Activated CD4-positive, alpha-beta memory T cell treated with anti-CD3 and anti-CD28 coated beads, Interleukin-2, amount 10 ng/mL, durations not matched to agents 7 days and 5 days (primary cell): ENCODE data around the gene CFP. TPM values are rescaled to one million over a fixed set of nuclear protein-coding genes. Genes with fewer than 3 reads are reported as not detected.

Experiments used
- CTCF ChIA-PET: fragments of 350-600 bp; sonication (Branson Sonifier 250); formaldehyde crosslinking; loops from one replicate; lab custom pipeline; 2021; ENCODE audit warnings: antibody characterized with exemption, inconsistent platforms; lab: Charles Lee
- POLR2A ChIA-PET: fragments of 350-600 bp; sonication (Branson Sonifier 250); formaldehyde crosslinking; loops from one replicate; lab custom pipeline; 2021; ENCODE audit warnings: antibody characterized with exemption; lab: Charles Lee
- DNase-seq: peaks from one replicate; pipeline ENCODE4 v3.0.0-alpha.2; 2020
- H3K27ac Mint-ChIP-seq: one replicate; pipeline ENCODE4 v1.8.0; 2021; ENCODE audit warnings: mild to moderate bottlenecking, mixed read lengths
- H3K27me3 Mint-ChIP-seq: one replicate; pipeline ENCODE4 v1.8.0; 2021; ENCODE audit warnings: mixed read lengths
- H3K36me3 Mint-ChIP-seq: one replicate; pipeline ENCODE4 v1.8.0; 2021; ENCODE audit warnings: low read depth, mixed read lengths
- H3K4me1 Mint-ChIP-seq: one replicate; pipeline ENCODE4 v1.8.0; 2021; ENCODE audit warnings: mixed read lengths
- H3K4me3 Mint-ChIP-seq: one replicate; pipeline ENCODE4 v1.8.0; 2021; ENCODE audit warnings: mild to moderate bottlenecking, mixed read lengths
- H3K9me3 Mint-ChIP-seq: one replicate; pipeline ENCODE4 v1.8.0; 2021; ENCODE audit warnings: mixed read lengths
- total RNA-seq, 2 experiments: library from RNA; stranded (reverse); gene quantifications; one replicate each; pipeline ENCODE4 v1.2.3, GENCODE V29; 2021

CFP gene
- total RNA-seq, 2 experiments from 2014 or later, result 15.7 to 18.6 TPM

GRCh38 chrX:47576021-47576898 lies 53.5 kb downstream of the CFP start:
- H3K27ac Mint-ChIP-seq, result no peak overlapping the region
- DNase-seq, result no peak
- peaks cover 34% of the 10 kb centered on the region for H3K4me1 Mint-ChIP-seq
- H3K27me3 Mint-ChIP-seq, result peaks cover 2% of the 10 kb centered on the region
- ChIA-PET POLR2A (no interaction called here), CTCF (no interaction called here)
- peaks cover 11% of the 10 kb centered on the region for H3K36me3 Mint-ChIP-seq
- H3K9me3 Mint-ChIP-seq, result no peaks in the 10 kb centered on the region
- no peak overlapping the region for H3K4me3 Mint-ChIP-seq

GRCh38 chrX:47574547-47575301 lies 55.0 kb downstream of the CFP start:
- H3K9me3 Mint-ChIP-seq, result no peaks in the 10 kb centered on the region
- ChIA-PET POLR2A (interaction anchor here (0.7 kb wide), 1 partner anchor 22 kb away, joined by 4 read pairs; no protein-coding TSS in a partner anchor), CTCF (no interaction called here)
- H3K4me1 Mint-ChIP-seq, result peaks cover 26% of the 10 kb centered on the region
- peaks cover 24% of the 10 kb centered on the region for H3K36me3 Mint-ChIP-seq
- no peak overlapping the region for H3K4me3 Mint-ChIP-seq
- H3K27ac Mint-ChIP-seq, result no peak overlapping the region
- H3K27me3 Mint-ChIP-seq, result no peaks in the 10 kb centered on the region
- no peak for DNase-seq

- peaks cover 28% of the 10 kb centered on the region for H3K36me3 Mint-ChIP-seq
- ChIA-PET CTCF (no interaction called here), POLR2A (interaction anchor here (0.7 kb wide), 1 partner anchor 23 kb away, joined by 4 read pairs; no protein-coding TSS in a partner anchor)
- no peak for DNase-seq
- H3K27ac Mint-ChIP-seq, result no peak overlapping the region
- H3K9me3 Mint-ChIP-seq, result no peaks in the 10 kb centered on the region
- peaks cover 20% of the 10 kb centered on the region for H3K4me1 Mint-ChIP-seq
- no peak overlapping the region for H3K4me3 Mint-ChIP-seq
- H3K27me3 Mint-ChIP-seq, result no peaks in the 10 kb centered on the region
Observed at GRCh38 chrX:47574076-47574546, 55.6 kb downstream of the CFP start.

- H3K27ac Mint-ChIP-seq, result no peak overlapping the region
- peaks cover 30% of the 10 kb centered on the region for H3K36me3 Mint-ChIP-seq
- H3K27me3 Mint-ChIP-seq, result no peaks in the 10 kb centered on the region
- no peak overlapping the region for H3K4me3 Mint-ChIP-seq
- DNase-seq, result no peak
- H3K9me3 Mint-ChIP-seq, result no peaks in the 10 kb centered on the region
- CTCF ChIA-PET, result no interaction called here
- POLR2A ChIA-PET, result no interaction called here
- peaks cover 16% of the 10 kb centered on the region for H3K4me1 Mint-ChIP-seq
Observed at GRCh38 chrX:47573341-47574075, 56.2 kb downstream of the CFP start.

Other genes with a start within 250 kb of the CFP start
- gene ZNF41, start 146.7 kb downstream of the CFP start, total RNA-seq, result 10 to 100 TPM in 1 of 2 experiments, 1 to 10 TPM in 1; 9.0 to 10.9 TPM
- gene ARAF, start 68.7 kb downstream of the CFP start, total RNA-seq, result 10 to 100 TPM; 72.6 to 75.4 TPM
- gene TIMP1, start 47.5 kb downstream of the CFP start, total RNA-seq, result 100 to 1,000 TPM; 183 to 198 TPM
- under 1 TPM; 0.18 to 0.40 TPM for gene SYN1, start 10.1 kb downstream of the CFP start, total RNA-seq
- 10 to 100 TPM; 68.9 to 74.9 TPM for gene ELK1, start 20.6 kb upstream of the CFP start, total RNA-seq
- gene UXT, start 29.2 kb upstream of the CFP start, total RNA-seq, result 100 to 1,000 TPM; 162 to 167 TPM
- 1 to 10 TPM; 6.4 to 8.0 TPM for gene ZNF81, start 207.0 kb upstream of the CFP start, total RNA-seq